ENCODE measurements around the gene ANXA8.

DNA sequence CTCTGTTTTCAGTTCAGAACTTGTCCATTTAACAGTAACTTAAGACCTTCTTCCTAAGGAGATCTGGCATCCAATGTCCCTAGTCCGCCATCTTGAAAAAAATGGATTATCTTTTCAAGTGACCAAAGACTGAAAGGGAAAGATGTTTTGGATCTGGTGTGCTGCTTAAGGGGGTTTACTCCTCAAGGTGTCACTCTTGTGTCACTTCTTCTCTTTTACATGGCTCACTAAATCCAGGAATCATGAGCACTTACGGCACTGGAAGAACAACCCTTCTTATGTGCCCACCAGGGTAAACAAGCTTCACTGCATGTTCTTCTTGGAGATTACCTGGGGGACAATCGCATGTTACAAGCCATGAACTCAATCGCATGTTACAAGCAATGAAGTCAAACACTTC is 43.7 kb downstream of the ANXA8 start:
- no peak for TF ChIP-seq CTCF (IDR thresholded peaks at IDR 0.05; ENCODE audit: poor library complexity)
- no peak for TF ChIP-seq EZH2 (IDR thresholded peaks at IDR 0.05; ENCODE audit: borderline replicate concordance)
- TF ChIP-seq EZH2phosphoT487 (IDR thresholded peaks at IDR 0.05; ENCODE audit: low read depth, severe bottlenecking, unreplicated experiment) = no peak
